RWPE2 (cell line): Measurements from ENCODE around the gene SYDE2.

ENCODE experiments used
- ATAC-seq: fragments of 200-7000 bp; cut with Tn5 transposase; 3 replicates; pipeline ENCODE4 v1.9.1; 2021; ENCODE audit warnings: low read depth
- DNase-seq: peaks from one replicate; pipeline ENCODE4 v3.0.0-alpha.2; 2020; ENCODE audit warnings: low spot score
- H3K27ac ChIP-seq: fragments of 450-650 bp; 2 replicates; pipeline ENCODE4 v1.5.1; 2017; ENCODE audit warnings: mild to moderate bottlenecking; ENCODE audit not compliant: poor library complexity, severe bottlenecking
- H3K27me3 ChIP-seq: fragments of 250-450 bp; sonication (Bioruptor Pico); 2 replicates; pipeline ENCODE4 v1.5.1; 2021; ENCODE audit warnings: mild to moderate bottlenecking, moderate library complexity; ENCODE audit not compliant: insufficient read depth, poor library complexity, severe bottlenecking
- H3K36me3 ChIP-seq: fragments of 250-450 bp; sonication (Bioruptor Pico); 2 replicates; pipeline ENCODE4 v1.5.1; 2020; ENCODE audit warnings: low read depth, mild to moderate bottlenecking, moderate library complexity
- H3K4me1 ChIP-seq: fragments of 250-450 bp; sonication (Bioruptor Pico); 2 replicates; pipeline ENCODE4 v1.5.1; 2021; ENCODE audit warnings: mild to moderate bottlenecking, moderate library complexity; ENCODE audit not compliant: insufficient read depth, poor library complexity, severe bottlenecking
- H3K4me3 ChIP-seq: fragments of 250-450 bp; sonication (Bioruptor Pico); 2 replicates; pipeline ENCODE4 v1.5.1; 2021; ENCODE audit warnings: mild to moderate bottlenecking, moderate library complexity; ENCODE audit not compliant: severe bottlenecking
- H3K9me3 ChIP-seq: fragments of 250-450 bp; sonication (Bioruptor Pico); 2 replicates; pipeline ENCODE4 v1.5.1; 2021; ENCODE audit warnings: mild to moderate bottlenecking, moderate library complexity; ENCODE audit not compliant: severe bottlenecking
- CTCF ChIP-seq: fragments of 450-650 bp; IDR thresholded peaks from one replicate; pipeline ENCODE4 v1.5.1; 2017; ENCODE audit warnings: mild to moderate bottlenecking, moderate library complexity; ENCODE audit not compliant: poor library complexity, severe bottlenecking

Gene SYDE2

DNA sequence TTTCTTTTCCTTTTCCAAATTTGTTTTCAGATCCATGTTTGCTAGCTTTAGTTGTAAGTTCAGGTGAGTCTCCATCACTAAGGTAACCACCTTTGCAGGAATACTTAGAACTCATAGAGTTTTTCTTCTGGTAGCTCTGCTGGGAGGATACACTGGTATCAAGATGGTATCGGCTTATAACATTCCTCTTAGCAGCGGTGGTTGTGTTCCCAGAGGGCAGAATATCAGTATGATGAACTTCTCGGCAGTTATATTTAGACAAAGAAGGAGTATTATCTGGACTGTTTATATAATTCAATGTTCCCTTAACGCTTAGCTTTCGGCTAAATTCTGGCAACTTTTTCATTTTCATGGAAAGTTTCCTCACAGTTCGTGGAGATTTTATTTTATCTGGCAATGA, 18.1 kb downstream of the SYDE2 start:
- TF ChIP-seq CTCF = no peak
- no peaks in the 10 kb centered on the region for H3K4me1 ChIP-seq
- no peak overlapping the region for H3K4me3 ChIP-seq
- no peaks in the 10 kb centered on the region for H3K27me3 ChIP-seq
- peaks cover 15% of the 10 kb centered on the region for H3K36me3 ChIP-seq
- H3K27ac ChIP-seq = no peak overlapping the region
- ATAC-seq = no peak
- peaks cover 4% of the 10 kb centered on the region for H3K9me3 ChIP-seq
- no peak for DNase-seq

DNA sequence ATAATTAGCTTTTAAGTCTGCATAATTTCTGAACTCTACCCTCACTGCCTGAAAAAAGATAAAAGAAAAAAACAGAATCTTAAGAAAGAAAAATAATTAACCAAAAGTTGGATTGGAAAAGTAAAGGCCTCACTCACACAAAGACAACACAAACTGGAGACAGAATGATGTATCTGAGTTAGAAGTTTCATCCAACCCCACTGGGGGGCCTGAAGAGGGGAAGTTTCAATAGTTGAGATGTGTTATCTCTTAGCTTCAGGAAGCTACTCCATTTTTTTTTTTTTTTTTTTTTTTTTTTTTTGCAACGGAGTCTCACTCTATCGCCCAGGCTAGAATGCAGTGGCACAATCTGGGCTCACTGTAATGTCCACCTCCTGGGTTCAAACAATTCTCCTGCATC, 19.9 kb downstream of the SYDE2 start:
- TF ChIP-seq CTCF = no peak
- H3K4me3 ChIP-seq = no peak overlapping the region
- peaks cover 4% of the 10 kb centered on the region for H3K9me3 ChIP-seq
- DNase-seq (no peak), ATAC-seq (no peak)
- H3K27ac ChIP-seq = no peak overlapping the region
- H3K36me3 ChIP-seq = peaks cover 18% of the 10 kb centered on the region
- H3K27me3 ChIP-seq = no peaks in the 10 kb centered on the region
- H3K4me1 ChIP-seq = no peaks in the 10 kb centered on the region

DNA sequence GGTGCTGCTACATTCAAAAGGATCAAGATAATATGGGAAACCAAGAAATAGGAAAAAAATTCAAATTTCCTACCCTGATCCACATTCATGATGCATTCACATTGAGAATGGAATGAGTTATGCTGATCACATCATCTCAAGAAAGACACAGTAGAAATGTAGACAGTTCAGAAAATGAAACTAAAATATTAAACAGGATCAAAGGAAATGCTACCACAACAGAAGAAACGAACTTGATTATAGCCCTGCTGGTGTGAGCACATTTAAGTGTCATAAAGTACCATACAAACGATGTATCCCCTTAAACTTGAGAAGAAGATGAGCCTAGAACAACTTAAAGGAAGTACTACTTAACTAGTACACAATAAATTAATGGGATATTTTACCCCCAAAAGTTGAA, 21.3 kb downstream of the SYDE2 start:
- DNase-seq = no peak
- TF ChIP-seq CTCF = no peak
- peaks cover 18% of the 10 kb centered on the region for H3K36me3 ChIP-seq
- H3K4me1 ChIP-seq = no peaks in the 10 kb centered on the region
- H3K27ac ChIP-seq = no peak overlapping the region
- H3K9me3 ChIP-seq = peaks cover 4% of the 10 kb centered on the region
- no peak for ATAC-seq
- no peaks in the 10 kb centered on the region for H3K27me3 ChIP-seq
- no peak overlapping the region for H3K4me3 ChIP-seq

DNA sequence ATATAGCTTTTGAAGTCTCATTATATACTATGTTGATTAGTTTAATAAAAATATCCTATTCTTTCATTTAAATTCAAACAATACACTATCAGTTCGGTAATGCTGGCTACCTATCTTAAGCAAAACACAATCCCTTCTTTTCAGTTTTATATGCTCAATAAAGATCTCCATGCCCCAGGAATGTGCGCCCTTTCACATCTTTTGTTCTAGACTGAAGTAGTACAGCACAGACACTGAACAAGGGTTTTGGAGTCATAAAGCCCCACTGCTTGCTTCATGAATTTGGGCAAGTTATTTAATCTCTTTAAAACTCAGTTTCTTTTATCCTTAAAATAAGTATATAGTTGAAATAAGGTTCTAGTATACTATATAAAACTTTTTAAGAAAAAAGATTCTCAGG, 22.4 kb downstream of the SYDE2 start:
- ATAC-seq (no peak), DNase-seq (no peak)
- no peak overlapping the region for H3K27ac ChIP-seq
- no peak overlapping the region for H3K4me3 ChIP-seq
- peaks cover 4% of the 10 kb centered on the region for H3K9me3 ChIP-seq
- H3K27me3 ChIP-seq = no peaks in the 10 kb centered on the region
- no peaks in the 10 kb centered on the region for H3K4me1 ChIP-seq
- TF ChIP-seq CTCF = no peak
- peaks cover 18% of the 10 kb centered on the region for H3K36me3 ChIP-seq

- Histone ChIP-seq H3K4me1 (no peaks in the 10 kb centered on the region), H3K4me3 (no peak overlapping the region), H3K27ac (no peak overlapping the region), H3K9me3 (no peaks in the 10 kb centered on the region), H3K27me3 (no peaks in the 10 kb centered on the region), H3K36me3 (peaks cover 6% of the 10 kb centered on the region; the same call in 1 of the 2 replicates)
- ATAC-seq (no peak), DNase-seq (no peak)
- TF ChIP-seq CTCF = no peak
Measured at GRCh38 chr1:85174503-85174902, 26.3 kb downstream of the SYDE2 start.
